GM12873 (cell line): ENCODE results near the gene ITPR3.

Experiments used
- TF ChIP-seq, protein P1 (sequence below): IDR thresholded peaks from 2 replicates; pipeline ENCODE4 v1.5.1; 2012; ENCODE audit warnings: low read depth, mild to moderate bottlenecking, moderate library complexity, low read length, control low read depth; ENCODE audit not compliant: insufficient read depth; ENCODE audit errors: missing control alignments

The ITPR3 gene

DNA sequence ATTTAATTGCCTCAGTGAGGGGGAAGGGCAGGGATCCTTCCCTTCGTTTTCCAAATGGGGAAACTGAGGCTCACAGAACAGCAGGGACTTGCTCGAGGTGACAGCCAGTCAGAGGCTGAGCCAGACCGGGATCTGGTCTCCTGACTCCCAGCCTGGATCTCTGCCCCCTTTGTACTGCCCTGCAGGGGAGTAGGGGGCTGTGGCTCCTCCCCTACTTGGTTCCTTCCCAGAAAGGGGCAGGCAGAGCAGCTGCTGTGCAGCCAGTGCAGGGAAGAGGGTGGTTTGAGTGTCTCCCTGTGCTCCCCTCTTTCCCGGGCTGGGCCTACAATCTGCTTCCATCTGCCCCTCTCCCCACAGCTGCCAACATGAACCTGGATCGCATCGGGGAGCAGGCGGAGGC, 52.7 kb downstream of the ITPR3 start:
- TF ChIP-seq, protein P1, sequence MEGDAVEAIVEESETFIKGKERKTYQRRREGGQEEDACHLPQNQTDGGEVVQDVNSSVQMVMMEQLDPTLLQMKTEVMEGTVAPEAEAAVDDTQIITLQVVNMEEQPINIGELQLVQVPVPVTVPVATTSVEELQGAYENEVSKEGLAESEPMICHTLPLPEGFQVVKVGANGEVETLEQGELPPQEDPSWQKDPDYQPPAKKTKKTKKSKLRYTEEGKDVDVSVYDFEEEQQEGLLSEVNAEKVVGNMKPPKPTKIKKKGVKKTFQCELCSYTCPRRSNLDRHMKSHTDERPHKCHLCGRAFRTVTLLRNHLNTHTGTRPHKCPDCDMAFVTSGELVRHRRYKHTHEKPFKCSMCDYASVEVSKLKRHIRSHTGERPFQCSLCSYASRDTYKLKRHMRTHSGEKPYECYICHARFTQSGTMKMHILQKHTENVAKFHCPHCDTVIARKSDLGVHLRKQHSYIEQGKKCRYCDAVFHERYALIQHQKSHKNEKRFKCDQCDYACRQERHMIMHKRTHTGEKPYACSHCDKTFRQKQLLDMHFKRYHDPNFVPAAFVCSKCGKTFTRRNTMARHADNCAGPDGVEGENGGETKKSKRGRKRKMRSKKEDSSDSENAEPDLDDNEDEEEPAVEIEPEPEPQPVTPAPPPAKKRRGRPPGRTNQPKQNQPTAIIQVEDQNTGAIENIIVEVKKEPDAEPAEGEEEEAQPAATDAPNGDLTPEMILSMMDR: no peak

DNA sequence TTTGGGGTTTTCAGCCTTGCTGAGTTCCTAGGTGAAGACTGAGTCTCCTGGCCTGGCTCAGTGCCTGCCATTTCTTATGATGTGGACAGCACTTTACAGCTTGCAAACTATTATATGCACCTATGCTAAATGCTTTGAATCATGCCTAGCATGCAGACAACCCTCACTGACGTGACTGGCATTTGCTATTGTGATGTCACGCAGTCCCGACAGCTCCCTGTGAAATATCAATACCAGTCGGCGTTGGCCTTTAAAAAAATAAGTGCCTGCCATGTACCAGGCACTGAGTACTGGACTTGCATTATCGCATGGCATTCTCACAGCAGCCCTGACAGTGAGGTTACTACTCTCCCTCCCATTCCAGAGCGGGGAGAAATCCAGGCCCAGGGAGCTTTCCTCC, 54.8 kb downstream of the ITPR3 start:
- TF ChIP-seq, protein P1: no peak

DNA sequence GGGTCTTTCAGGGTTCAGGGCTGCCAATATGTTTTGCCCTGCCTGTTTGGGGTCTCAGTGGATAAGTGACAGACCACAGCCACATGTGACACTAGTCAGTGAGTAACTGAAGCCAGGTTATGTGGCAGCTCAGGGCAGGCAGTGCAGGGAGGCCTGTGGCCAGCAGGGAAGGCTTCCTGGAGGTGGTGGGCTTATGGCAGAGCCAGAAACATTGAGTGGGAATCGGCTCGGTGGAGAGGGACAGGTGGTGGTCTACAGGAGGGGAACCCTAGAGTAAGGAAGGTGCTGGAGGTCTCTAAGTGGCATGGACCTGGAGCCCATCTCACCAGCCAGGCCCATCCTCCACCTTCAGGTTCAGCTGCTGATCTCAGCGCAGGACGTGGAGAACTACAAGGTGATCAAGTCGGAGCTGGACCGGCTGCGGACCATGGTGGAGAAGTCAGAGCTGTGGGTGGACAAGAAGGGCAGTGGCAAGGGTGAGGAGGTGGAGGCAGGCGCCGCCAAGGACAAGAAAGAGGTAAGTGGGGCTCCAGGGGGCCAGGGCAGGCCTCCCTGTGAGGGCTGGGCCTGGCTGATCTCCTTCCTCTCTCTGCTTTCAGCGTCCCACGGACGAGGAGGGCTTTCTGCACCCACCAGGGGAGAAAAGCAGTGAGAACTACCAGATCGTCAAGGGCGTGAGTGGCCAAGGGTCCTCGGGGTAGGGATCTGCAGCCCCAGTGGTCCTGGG, 55.5 kb downstream of the ITPR3 start:
- TF ChIP-seq, protein P1: no peak

DNA sequence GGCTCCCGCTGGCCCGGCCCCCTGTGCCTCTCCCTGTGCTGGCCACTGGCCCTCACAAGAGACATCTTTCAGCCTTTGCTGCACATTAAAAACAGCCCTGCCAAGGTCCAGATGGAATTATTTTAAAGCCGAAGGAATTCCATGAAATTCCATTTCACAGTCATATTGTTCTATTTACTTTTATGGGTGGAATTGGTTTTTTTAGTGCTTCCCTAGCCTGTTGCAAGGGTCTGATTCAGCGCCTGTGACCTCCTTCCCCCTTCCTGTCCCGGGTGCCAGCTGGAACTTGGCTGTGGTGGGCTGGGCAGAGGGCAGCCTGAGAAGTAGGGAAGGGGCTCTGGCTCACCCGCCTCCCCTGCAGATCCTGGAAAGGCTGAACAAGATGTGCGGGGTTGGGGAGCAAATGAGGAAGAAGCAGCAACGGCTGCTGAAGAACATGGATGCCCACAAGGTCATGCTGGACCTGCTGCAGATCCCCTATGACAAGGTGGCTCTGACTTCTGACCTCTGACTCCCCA, 56.1 kb downstream of the ITPR3 start:
- TF ChIP-seq, protein P1: no peak

DNA sequence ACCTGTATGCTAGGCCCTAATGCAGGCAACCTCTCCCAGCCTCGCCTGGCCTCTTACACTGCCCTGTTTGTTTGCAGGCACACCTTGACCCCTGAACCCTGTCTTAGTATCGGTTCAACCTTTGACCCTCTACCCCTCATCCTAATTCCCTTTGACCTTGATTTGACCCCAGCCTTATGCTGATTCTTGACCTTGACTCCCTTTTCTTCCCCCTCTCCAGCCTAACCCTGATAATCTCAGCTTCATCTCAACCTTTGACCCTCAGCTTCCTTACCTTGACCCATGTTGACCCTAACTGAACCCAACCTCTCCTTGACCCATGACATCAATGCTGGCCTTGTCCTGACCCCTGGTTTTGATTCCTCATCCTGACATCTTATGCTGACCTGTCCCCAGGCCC, 56.6 kb downstream of the ITPR3 start:
- TF ChIP-seq, protein P1: no peak

DNA sequence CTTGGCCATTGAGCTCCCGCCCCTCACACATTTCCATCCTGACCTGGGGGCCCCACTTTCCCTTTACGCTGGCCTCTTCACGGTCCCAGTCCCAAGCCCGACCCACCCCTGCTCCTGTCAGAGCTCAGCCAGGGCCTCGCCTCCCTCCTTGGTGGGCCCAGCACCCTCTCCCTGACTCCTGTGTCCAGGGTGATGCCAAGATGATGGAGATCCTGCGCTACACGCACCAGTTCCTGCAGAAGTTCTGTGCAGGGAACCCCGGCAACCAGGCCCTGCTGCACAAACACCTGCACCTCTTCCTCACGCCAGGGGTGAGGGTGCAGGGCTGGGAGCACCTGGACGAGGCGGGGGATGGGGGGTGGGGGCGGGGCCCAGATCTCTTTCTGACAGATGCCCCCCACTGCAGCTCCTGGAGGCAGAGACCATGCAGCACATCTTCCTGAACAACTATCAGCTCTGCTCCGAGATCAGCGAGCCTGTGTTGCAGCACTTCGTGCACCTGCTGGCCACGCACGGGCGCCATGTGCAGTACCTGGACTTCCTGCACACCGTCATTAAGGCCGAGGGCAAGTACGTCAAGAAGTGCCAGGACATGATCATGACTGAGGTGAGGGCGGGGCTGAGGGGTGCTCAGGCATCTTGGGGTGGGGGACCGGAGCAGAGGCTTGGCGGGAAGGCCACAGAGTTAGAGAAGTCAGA, 57.3 kb downstream of the ITPR3 start:
- TF ChIP-seq, protein P1: no peak

DNA sequence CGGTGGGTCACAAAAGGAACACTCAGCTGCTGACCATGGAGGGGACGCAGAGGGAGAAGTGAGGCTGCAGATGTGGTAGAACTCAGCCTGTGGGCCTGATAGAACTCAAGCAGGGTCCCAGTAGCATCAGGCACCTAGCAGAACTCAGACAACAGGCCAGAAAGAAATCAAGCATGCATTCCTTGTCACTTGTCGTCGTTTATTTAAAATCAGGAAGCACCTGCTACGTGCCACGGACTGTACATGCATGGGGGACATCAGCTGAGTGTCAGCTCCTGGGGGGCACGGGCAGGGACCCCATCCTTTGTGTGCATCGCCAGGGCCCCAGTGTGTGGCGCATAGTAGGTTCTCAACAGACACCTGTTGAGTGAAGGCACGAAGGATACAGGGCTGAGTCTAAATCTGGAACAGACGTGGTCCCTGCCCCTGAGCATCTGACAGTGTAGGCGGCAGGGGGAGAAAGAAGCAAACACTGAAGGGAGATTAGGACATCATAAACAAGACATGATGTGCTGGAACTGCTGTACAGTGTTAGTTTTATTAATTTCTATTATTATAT, 57.9 kb downstream of the ITPR3 start:
- TF ChIP-seq, protein P1: no peak
